DMS153 treated with DMSO at 0.1 percent for 48 hours (cell line): ENCODE data around the gene PRKG1.

ENCODE experiments used
- DNase-seq: peaks from one replicate; lab custom pipeline; 2025; ENCODE audit not compliant: unreplicated experiment; lab: John Stamatoyannopoulos, UW

Gene PRKG1

GRCh38 chr10:51629934-51630639 is 555.8 kb downstream of the PRKG1 start:
- no peak for DNase-seq

DNA sequence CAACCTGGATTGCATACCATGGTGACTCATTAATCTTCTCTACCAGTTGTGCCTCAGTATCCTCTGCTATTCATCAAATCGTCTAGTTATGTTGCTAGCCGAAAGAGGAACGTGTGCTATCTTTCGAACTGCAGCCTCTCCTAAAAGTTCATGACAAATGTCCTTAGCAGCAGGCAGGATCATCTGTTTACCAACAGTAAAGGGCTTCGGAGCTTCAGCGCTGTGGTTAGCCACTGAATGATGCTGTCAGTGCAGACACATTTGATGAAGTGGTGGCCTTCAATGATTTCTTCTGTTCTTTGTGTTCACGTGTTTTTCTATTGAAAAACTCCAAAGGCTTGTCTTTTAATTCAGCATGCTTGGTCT is 556.3 kb downstream of the PRKG1 start:
- no peak for DNase-seq

GRCh38 chr10:51635436-51635835 is 561.1 kb downstream of the PRKG1 start:
- no peak for DNase-seq

GRCh38 chr10:51638211-51638610 is 563.9 kb downstream of the PRKG1 start:
- DNase-seq = no peak

GRCh38 chr10:51638737-51639136 is 564.5 kb downstream of the PRKG1 start:
- DNase-seq = no peak

- no peak for DNase-seq
These were observed 566.0 kb downstream of the PRKG1 start for GRCh38 chr10:51640120-51640819.

DNA sequence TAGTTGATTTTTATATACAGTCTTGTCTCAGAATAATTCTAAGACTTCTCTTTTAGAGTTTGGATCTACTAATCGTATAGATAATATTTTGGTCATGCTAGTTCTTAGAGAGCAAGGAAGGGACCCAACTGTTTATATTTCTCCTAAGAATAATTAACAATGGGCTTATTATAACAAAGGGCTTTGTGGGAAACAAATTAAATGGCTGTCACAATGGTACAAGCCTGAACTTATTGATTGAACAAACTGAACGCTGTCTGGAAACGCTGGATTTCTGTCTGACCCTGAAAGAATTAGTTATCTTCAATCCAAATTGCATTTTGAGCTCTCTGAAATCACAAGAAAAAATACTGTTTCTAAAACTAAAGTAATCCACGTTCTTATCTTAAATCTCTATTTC is 568.3 kb downstream of the PRKG1 start:
- DNase-seq = no peak

GRCh38 chr10:51643734-51644133 is 569.4 kb downstream of the PRKG1 start:
- no peak for DNase-seq

DNA sequence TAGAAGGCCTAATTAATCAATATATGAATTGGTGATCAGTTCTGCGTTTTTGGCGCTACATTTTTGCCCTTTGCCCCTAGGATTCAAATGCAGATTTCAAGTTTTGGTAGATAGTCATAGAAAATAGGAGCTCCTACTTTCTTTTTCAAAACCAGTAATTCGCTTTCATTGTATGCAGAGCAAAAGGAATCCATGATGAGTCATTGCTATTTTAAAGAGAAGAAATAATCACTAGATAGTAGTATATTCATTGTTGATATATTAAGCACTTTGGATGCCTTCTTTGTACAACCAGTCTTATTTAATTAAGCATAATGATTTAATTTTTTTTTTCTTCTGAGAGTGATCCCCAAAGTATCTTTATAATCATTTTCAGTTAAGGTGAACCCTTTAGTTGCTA is 574.8 kb downstream of the PRKG1 start:
- DNase-seq = no peak

- DNase-seq = no peak
These were observed 576.8 kb downstream of the PRKG1 start for GRCh38 chr10:51651063-51651462.

GRCh38 chr10:51653025-51653424 is 578.7 kb downstream of the PRKG1 start:
- DNase-seq = no peak

DNA sequence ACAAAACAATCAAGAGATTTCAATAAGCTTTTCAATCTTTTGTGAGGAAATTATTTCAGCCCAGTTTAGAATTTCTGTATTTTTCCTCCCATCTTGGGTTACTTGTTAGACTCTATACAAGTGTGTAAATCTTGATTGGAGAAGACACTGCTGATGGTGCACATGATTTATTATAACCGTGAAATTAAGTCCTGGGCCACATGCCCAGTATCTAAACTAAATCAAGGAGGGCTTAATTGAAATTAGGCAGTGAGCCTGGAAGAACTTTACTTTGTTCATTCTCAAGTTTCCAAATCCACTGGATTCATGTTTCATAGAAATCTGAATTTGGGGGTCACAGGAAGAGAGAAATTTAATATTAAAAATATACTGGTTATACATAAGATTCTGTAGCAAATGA is 580.6 kb downstream of the PRKG1 start:
- no peak for DNase-seq

- DNase-seq = no peak
These were observed 582.2 kb downstream of the PRKG1 start for GRCh38 chr10:51656503-51656902.

GRCh38 chr10:51658000-51658399 is 583.7 kb downstream of the PRKG1 start:
- DNase-seq = no peak

GRCh38 chr10:51659344-51659743 is 585.1 kb downstream of the PRKG1 start:
- DNase-seq = no peak

- DNase-seq = no peak
These were observed 588.8 kb downstream of the PRKG1 start for GRCh38 chr10:51663086-51663485.

DNA sequence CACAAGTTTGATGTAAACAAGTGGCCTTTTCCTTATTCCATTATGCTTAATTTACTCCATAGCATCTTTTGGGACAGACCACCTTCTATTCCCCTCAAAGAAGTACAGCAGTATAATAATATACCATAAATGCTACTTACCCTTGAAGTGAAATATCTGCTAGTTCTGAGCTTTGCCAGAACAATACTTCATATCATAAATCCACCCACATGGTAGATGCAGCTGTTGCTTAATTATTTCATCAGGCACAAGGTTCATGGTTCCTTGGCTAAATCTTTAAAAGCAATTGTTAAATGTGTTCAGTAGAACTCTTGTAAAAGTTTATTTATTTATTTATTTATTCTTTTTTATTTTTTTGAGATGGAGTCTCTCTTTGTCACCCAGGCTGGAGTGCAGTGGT is 592.2 kb downstream of the PRKG1 start:
- no peak for DNase-seq

- DNase-seq = no peak
These were observed 593.5 kb downstream of the PRKG1 start for GRCh38 chr10:51667678-51668335.

GRCh38 chr10:51668336-51668689 is 594.0 kb downstream of the PRKG1 start:
- DNase-seq = no peak

DNA sequence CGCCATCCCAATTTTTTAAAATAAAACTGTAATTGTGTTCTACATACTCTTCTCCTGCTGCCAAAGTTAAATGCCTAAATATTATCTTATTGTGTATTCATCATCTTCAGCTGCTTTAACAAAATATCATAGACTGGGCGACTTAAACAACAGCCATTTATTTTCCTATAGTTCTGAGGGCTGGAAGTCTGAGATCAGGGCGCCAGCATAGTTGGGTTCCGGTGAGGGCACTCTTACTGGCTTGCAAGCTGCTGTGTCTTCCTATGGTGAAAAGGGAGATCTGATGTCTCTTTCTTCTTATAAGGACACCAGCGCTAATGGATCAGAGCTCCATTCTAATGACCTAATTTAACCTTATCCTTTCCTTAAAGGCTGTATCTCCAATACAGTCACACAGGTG is 594.8 kb downstream of the PRKG1 start:
- no peak for DNase-seq

- no peak for DNase-seq
These were observed 597.8 kb downstream of the PRKG1 start for GRCh38 chr10:51672039-51672535.

GRCh38 chr10:51675088-51675487 is 600.8 kb downstream of the PRKG1 start:
- DNase-seq = no peak
